ENCODE measurements around the gene CAMK1G.

The CAMK1G gene

DNA sequence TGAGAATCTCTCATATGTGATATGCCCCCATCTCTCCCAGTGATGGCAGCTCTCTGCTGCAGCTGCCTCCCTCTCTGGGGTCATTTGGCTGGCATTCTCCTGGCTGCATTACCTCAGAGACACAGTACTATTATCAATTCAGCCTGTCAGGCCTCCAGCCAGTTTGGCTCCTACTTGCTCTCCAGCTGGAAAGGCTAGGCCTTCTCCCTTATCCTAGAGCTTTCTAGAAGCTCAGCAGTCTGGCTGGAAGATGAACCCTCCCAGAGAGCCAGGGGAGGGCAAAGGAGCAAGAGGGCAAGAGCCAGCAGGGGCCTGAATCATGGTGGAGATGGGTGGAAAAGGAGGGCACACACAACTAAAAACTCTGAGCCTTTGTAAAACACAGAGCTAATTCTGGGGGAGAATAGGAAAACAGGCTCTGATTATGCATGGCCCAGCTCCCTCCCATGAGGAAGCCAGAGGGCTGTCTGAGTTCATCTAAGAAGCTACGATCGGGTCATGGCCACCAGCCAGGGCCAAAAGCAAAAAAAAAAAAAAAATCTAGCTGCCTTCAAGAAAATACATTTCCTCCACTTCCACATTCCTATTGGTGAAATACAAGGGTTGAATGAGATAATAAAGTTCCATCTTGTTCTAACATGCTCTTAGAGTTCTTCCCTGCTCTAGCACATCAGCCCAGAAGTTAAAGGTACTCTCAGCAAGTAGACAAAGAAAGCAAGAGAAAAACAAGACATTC lies 59.9 kb downstream of the CAMK1G start:
- DNase-seq, result peak; percentile 31

DNA sequence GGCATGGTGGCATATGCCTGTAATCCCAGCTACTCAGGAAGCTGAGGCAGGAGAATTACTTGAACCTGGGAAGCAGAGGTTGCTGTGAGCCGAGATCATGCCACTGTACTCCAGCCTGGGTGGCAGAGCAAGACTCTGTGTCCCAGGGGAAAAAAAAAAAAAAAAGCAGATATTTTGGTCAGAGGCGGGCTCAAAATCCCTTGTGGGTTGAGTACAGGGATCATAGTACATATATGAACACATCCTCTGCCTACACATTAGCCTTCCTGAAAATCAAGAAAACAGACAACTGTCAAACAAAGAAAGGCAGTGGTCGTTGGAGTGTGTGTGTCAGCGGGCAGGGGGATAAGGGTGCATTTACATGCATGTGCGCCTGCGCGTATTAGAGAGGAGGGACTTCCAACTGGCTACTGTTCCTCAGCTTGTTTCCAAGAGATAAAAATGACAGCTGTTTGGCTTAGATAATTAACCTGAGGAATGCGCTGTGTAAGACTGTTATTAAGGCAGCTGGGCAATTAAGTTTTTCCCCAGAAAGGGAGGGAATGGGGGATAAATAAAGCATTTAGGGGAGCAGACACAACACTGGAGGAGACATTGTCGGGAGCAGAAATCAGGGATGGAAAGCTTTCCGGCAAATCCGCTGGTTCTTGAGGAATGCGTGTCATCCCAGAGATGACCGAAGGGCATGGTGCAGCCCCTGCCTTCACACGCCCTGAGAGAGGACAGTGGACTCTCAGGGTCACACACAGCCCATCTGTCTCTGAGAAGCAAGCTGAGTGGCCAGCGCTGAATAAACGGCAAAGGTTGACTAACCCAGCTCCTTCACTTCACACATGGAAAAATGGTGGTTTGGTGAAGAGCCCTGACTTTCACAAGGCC lies 62.3 kb downstream of the CAMK1G start:
- DNase-seq, result no peak

- peak; percentile 68 for DNase-seq
Measured at GRCh38 chr1:209646558-209646957, 63.0 kb downstream of the CAMK1G start.

GRCh38 chr1:209647156-209647555 lies 63.6 kb downstream of the CAMK1G start:
- no peak for DNase-seq

GRCh38 chr1:209648346-209648745 lies 64.8 kb downstream of the CAMK1G start:
- DNase-seq, result no peak

GRCh38 chr1:209648931-209649776 lies 65.6 kb downstream of the CAMK1G start:
- DNase-seq, result peak; percentile 86

DNA sequence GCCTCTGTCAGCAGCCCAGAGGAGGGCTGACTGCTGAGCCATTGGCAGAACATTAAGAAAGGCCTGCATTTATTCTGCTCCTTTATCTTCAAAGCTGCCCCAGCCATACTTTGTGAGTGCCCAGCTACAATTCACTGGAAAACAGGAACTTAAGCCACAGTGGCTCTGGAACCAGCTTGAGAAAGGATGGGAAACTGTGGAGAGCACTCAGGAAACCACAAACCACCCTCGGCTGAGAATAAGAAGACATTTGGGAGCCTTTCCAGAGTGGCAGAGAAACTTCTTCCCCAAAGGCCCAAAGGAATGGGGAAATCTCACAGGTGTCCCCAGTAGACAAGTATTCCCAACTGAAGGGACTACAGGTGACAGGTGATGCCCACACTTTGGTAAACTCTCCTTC lies 66.9 kb downstream of the CAMK1G start:
- DNase-seq, result no peak

GRCh38 chr1:209651138-209651587 lies 67.6 kb downstream of the CAMK1G start:
- DNase-seq, result no peak

- DNase-seq, result no peak
Measured at GRCh38 chr1:209652121-209652735, 68.7 kb downstream of the CAMK1G start, which contains the start of gene LAMB3. Gene LAMB3 (minus strand): TSS chr1:209652425. CDS start chr1:209650944, 1,481 bp downstream.

DNA sequence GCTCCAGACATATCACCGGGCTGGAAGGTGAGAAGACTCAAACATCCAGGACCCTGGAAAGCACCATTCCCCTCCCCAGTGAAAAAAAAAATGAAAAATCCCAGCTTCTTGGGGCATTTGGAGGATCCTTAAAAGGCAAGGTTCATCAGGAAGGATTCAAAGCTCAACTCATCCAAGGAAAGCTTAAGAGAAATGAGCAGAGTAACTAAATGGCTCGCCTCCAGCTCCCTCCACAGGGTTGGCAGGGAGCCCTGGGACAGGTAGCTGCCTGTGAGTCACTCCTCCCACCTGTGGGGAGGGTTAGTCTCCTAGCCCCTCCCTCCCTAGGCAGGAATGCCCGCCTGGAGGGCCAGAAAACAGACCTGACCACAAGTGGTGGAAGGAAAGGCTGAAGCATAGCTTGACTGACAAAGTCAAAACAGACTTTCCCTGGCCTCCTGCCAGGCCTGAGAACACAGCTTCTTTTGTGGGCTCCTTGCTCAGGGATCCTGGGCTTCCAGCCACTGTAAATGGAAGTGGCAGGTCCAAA lies 69.4 kb downstream of the CAMK1G start:
- no peak for DNase-seq

DNA sequence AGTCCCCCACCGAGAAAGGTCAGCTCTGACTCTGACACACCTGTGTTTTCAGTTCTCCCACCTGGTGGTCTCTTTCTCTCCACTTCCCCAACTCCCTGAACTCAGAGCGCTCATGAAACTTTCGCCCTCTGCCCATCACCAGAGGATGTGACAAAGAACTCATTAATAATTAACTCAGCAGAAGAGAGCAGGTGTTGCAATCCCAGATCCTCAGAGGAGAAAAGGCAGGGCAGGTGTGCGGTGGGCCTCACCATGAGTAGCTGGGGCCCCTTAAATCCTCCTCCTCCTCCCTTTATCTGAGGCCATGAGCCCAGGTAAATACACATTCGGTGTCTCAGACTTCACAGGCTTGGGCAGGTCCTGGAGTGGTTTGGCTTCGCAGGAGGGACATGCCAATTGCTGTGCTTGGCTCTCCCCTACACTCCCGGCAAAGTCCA lies 70.4 kb downstream of the CAMK1G start:
- no peak for DNase-seq

DNA sequence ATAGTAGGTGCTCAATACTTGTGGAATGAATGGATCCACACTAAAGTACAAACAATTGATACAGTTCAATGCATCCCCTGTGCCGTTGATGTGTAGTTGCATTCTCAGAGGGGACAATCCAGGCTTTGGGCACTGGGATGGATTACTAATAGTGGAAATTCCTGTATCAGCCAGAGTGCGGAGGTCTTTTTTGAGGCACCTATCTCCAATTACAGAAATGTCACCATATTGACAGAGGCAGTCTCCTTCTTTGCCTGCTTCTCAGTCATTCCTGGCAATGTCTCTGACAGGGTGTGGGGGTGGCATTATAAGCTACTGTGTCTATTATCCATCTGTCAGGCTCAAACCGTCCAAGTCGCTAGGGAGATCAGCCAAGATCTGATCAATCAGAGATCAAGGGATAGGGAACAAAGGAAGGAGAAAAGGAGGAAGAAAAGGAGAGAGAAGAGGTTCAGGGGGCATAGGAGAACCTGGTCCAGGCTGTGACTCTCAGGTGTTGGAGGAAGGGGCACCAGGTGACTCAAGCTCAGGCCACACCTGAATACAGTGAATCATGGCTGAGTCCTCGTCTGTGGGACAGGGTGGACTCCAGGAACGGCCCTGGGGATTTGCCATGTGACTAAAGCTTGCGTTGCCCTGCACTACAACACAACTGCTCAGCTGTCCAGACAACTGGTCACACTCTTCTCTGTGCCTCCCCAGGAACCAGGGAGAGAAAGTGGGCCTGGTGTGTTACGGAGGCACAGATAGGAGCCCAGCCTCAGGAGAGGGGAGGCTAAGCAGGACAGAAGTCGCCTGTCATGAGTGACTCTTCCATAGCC lies 72.1 kb downstream of the CAMK1G start:
- DNase-seq, result no peak

DNA sequence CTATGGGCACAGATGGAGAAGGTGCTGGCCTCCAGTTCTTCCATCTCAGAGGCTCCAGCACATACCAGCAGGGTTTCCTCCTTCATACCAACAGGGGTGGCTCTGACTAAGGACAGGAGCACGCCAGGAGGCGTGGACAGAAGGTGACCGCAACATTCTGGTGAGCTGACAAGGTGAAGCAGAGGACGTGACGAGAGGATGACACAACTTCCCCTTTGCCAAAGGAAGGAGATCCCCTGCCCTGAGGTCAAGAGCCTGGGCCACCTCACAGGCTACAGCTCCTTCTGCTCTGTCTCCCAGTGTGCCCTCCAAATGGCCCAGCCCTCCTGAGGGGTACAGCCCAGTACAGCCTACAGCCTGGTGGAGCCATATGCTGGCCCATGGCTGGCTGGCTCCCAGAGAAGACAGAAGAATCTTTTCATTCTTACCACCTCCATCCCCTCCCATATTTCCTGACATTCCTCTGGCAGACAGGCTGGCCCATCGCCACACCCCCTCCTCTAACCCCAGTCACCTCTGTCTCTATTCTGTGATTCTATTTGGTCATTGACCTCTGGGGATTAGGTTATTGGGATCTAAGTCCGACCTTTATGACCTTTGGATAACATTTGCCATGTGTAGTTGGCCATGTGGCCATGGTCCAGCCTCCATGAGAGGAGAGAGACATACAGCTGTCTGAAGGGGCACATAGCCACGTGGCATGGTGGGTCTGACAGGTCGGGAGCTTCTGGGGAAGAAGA lies 73.8 kb downstream of the CAMK1G start:
- DNase-seq, result no peak

GRCh38 chr1:209657918-209658317 lies 74.4 kb downstream of the CAMK1G start:
- no peak for DNase-seq

- no peak for DNase-seq
Measured at GRCh38 chr1:209659909-209660308, 76.4 kb downstream of the CAMK1G start.

DNA sequence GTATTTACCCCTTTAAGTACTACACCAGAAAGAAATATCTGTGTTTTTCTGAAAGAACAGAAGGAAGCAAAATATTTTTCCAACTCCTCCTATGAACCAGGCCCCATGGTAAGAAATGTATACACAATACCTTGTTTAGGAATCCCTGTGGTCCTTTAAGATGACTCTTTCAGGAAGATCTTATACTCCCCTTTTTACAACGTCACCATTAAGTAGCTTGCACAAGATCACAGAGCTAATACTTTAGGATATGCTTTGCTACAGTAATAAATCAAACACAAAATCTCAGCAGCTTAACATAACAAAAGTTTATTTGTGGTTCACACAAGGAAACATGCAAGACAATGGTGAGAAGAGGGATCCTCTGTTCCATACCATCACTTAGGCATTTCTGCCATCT lies 77.6 kb downstream of the CAMK1G start:
- DNase-seq, result no peak

- no peak for DNase-seq
Measured at GRCh38 chr1:209662879-209663327, 79.4 kb downstream of the CAMK1G start.
